Effector CD4-positive, alpha-beta T cell (primary cell): ENCODE measurements around the gene ANKDD1A.

Source experiments
- DNase-seq: peaks from one replicate; pipeline ENCODE4 v3.0.0-alpha.2; 2020

ANKDD1A gene

DNA sequence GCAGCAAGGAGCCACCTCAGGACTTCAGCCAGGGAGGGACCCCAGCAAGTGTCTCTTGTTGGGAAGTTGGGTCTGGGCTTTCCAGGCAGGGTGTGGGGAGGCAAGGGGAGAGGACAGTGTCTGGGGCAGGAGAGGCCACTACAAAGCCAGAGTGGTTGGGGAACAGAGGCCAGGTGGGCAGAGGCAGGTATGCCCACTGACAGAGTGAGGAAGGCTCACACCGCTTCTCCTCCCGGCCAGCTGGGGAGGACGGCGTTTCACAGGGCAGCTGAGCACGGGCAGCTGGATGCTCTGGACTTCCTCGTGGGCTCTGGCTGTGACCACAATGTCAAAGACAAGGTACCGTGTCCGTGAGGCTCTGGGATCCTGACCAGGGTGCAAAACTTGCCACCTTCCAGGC is 15.0 kb downstream of the ANKDD1A start:
- DNase-seq, result no peak

DNA sequence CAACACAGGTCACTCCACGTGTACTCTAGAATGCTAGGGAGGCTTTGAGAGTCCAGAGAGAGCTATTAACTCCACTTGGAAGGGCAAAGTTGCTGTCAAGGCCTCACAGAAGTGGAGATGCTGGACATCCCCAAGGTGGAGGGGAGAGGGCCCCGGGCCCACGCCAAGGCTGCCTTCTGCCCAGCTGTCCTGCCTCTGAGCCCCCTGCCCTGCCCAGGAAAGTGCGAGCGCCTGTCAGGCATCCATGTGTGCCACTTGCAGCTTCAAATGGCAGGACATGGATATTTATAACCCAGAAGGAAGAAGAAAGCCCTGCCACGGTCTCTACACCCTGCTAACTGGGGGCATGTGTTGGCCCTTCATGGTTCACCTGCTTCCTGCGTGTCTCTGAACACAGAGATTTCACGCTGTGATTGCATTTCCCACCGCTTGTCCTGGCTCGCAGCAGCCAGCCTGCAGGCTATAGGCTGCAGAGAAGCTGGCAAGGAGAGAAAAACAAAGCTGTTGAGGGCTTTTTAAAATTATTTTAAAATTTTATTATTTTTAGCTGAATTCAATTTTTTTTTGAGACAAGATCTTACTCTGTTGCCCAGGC is 17.0 kb downstream of the ANKDD1A start:
- DNase-seq, result no peak

DNA sequence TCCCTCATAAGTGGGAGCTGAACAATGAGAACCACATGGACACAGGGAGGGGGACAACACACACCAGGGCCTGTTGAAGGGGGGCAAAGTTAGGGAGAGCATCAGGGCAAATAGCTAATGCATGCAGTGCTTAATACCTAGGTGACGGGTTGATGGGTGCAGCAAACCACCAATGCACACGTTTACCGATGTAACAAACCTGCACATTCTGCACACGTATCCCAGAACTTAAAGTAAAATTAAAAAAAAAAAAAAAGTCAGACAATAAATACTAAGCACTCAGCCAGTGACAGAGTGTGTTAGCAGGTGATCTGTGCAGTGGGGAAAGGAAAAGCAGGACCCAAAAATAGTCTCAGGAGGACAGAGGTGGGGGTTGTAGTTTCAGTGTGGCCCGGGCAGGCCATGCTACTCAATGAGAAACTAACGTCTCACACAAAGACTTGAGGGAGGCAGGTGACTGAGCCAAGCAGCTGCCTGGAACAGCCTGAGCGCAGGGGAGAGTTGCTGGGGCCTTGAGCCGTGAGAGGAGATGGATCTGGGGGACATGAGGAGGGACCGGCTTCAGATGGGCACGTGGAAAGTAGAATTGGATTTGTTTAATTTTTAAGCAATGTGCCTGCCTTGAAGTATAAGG is 18.4 kb downstream of the ANKDD1A start:
- no peak for DNase-seq

DNA sequence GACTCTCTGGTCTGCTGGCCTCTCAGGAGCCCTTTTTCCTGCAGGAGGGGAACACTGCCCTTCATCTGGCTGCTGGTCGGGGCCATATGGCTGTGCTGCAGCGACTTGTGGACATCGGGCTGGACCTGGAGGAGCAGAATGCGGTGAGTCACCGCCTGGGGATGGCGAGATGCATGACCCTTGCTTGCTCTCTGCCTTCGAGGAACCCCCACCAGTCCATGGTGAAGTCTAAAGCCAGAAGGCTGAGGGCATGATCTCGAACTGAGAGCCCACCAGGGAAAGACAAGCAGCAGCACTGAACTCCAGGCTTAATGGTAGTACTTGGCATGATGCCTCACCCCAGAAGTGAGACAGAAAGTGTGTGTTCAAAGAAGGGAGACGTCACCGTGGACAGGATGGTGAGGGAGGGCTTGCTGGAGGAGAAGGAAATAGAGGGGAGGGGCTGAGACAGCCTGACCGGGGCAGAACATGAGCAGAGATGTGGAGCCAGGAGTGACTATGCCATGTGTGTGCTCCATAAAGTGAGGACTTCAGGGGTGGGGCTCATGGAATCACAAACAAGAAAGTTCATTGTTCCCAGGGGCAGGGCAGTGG is 19.2 kb downstream of the ANKDD1A start:
- no peak for DNase-seq

DNA sequence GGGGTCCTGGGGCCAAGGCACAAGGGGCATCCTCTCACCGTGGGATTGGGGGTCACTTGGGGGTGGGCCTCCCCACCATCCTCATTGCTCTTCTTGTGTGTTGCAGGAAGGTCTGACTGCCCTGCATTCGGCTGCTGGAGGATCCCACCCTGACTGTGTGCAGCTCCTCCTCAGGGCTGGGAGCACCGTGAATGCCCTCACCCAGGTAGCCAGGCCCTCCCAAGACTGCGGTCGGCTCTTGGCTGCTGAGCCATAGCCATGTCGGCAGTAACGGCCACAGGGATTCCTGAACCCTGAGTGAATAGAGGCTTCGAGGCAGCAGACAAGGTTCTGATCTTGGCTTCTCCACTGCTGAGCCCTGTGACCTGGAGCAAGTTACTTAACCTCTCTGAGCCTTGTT is 19.7 kb downstream of the ANKDD1A start:
- no peak for DNase-seq

DNA sequence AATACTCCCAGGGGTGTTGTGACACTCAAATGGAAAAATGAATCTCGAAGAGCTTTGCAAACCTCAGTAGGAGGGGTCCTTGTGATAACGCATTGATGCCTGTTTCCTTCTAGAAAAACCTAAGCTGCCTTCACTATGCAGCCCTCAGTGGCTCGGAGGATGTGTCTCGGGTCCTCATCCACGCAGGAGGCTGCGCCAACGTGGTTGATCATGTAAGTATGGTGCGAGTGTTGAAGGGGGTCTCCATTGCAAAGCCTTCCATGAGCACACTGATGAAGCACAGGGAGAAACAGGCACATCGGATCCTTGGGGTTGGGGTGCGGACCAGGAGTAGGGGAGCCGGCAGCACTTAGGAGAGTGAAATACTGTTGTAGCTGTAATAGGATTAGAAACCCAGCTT is 22.3 kb downstream of the ANKDD1A start:
- DNase-seq, result no peak

DNA sequence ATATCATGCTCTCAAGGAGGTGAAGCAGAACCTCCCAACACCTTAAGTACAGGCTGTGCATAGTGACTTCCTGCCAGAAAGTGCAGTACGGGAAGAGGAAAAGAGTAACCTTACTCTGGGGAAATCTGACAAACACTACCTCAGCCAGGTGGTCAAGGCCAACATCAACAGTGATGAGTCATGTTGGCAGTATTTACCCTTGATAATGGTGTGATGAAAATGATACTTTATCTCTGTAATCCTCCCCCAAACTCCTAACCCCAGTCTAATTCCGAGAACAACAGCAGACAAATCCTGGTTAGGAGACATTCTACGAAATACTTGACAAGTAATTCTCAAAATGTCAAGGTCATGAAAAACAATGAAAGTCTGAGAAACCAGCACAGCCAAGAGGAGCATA is 26.5 kb downstream of the ANKDD1A start:
- DNase-seq, result no peak

DNA sequence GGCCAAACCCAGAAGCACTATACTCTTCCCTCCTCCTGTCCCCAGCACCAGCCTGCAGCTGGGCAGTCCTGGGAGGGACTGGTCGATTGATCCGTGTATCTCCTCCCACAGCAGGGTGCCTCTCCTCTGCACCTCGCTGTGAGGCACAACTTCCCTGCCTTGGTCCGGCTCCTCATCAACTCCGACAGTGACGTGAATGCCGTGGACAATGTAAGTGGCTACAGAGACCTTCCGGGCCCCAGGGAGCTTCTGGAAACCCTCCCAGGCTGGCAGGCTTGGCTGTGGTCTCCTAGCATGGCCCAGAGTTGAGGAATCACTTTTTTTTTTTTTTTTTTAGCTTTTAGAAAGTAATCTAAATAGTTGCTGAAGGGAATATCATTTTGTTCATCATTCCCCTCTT is 30.7 kb downstream of the ANKDD1A start:
- no peak for DNase-seq

DNA sequence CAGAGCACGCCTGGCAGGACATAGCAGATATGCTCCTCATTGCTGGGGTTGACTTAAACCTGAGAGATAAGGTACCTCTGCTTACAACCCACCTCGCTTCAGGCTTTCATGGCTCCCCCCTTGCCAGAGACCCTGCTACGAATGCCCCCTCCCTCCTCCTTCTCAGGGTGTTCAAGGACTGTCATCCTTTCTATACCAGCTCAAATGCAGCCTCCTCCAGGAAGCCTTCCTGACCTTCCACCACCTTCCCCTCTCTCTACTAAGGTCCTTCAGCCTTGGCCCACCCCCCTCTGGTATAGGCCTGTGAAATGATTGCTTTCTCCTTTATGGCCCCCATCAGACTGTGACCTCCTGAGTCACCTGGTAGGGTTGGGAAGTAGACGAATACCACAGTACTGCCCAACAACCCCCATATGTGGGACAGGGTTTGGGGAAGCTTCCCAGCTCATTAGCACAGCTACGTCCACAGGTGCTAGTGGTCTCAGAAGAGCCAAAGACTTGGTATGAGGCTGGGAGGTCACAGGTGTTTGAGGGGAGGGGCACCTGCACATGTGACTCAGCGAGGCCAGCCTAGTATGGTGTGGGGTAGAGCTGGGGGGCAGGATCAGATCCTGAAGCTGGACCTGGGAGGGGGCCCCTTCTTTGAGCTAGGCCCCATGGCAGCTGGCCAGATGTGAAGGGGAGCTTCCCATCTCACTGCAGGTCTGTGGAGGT is 32.0 kb downstream of the ANKDD1A start:
- DNase-seq, result no peak

DNA sequence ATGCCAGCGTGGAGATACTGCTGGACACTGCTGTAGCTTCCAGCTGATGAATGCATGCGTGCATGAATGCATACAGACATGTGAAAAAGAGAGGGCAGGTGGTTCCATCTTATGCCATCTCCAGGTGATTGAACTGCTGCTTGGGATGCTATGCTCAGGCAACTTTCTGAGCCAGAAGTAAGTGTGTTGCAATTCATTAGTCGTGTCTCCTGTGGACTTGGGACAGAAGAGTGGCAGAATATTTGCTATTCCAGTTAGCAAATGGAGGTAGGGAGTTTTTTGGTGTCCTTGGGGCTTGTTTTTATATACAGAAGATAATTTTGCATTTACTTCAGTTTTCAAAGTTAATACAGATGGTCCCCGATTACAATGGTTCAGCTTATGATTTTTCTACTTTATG is 33.3 kb downstream of the ANKDD1A start:
- DNase-seq, result no peak

DNA sequence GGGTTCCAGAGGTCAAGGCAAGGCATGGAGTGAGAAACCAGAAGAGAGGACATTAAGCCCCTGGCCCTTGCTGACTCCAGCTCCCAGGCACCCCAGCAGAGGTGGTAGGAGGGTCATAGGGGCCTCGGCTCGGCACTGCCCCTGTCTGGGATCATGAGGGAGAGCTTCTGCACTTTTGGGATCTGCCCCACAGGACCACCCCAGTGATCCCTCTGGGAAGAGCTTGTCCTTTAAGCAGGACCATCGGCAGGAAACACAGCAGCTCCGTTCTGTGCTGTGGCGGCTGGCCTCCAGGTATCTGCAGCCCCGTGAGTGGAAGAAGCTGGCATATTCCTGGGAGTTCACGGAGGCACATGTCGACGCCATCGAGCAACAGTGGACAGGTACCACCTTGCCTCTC is 35.5 kb downstream of the ANKDD1A start:
- no peak for DNase-seq

DNA sequence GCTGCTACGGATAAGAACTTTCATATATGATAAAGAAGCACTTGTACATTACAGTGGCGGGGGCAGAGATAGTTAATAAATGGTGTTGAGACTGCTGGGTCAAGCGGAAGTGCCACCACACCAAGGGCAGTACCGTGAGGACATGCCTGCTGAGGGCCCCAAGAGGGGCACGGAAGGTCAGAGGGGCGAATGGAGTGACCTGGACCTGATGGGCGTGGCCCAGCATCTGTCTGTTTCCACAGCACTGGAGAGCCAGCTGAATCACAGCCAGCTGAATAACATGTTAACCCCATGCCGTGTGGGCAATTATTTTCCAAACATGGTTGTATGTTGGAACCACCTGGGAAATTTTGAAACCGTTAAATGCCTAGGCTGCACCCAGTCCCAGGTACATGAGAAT is 37.2 kb downstream of the ANKDD1A start:
- no peak for DNase-seq

DNA sequence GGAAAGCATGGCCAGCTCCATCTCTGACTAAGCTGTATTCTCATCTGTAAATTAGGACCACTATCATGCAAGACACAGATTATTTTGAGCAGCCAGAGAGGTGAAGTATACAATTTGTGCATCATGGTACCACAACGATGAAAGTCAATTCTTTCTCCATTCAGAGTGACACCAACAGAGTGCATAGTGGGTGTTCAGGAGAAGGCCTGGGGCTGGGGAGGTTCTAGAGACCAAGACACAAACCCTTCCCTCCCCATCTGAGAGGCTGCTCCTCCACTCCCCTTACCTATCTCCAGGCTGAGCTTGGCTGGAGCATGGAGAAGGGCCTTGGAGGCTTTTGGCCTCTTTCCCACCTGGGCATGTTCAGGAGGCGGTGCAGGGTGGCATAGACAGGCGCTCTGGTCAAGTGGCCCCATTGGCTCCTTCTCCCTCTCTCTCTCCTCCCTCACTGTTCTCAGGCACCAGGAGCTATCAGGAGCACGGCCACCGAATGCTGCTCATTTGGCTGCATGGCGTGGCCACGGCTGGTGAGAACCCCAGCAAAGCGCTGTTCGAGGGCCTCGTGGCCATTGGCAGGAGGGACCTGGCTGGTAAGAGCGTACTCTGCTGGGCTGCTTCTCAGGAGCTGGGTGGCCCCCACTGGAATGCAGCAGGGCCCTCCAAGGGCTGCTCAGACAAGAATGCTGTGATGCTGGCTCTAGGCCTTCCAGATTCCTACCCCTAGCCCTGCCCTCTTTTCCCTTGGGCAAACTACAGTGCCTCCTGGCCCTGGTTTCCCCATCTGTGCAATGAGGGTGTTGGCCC is 37.9 kb downstream of the ANKDD1A start:
- no peak for DNase-seq

DNA sequence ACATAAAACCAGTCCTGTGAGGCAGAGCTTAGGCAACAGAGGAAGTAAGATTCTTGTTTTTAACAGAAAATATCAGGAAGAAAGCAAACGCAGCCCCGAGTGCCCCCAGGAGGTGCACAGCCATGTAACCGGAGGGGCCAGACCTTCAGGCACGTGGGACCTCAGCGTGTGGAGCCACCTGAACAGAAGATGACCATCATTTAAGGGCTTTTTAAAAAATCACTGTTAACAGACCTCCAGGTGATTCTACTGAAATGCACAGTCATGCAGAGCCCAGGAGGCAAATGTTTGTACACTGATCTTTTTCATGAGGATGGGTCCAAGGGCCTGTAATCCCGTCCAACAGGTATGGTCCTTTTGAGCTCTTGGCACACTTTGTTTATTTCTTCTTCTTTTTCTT is 39.2 kb downstream of the ANKDD1A start:
- DNase-seq, result no peak

DNA sequence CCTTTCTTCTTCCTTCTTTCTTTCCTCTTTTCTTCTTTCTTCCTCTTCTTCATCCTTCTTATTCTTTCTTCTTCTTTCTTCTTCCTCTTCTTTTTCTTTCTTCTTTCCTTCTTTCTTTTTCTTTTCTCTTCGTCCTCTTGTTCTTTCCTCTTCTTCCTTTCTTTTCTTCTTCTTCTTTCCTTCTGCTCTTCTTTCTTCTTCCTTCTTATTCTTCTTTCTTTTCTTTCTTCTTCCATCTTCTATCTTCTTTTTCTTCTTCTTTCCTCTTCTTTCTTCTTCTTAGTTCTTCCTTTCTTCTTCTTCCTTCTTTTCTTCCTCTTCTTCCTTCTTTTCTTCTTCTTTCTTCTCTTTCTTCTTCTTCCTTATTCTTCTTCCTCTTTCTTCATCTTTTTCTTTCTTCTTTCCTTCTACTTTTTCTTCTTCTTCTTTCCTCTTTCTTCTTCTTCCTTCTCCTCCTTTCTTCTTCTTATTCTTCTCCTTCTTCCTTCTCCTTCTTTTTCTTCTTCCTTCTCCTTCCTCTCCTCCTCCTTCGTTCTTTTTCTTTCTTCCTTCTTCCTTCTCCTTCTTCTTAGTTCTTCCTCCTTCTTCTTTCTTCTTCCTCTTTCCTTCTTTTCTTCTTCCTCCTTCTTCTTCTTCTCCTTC is 40.2 kb downstream of the ANKDD1A start:
- DNase-seq, result no peak

DNA sequence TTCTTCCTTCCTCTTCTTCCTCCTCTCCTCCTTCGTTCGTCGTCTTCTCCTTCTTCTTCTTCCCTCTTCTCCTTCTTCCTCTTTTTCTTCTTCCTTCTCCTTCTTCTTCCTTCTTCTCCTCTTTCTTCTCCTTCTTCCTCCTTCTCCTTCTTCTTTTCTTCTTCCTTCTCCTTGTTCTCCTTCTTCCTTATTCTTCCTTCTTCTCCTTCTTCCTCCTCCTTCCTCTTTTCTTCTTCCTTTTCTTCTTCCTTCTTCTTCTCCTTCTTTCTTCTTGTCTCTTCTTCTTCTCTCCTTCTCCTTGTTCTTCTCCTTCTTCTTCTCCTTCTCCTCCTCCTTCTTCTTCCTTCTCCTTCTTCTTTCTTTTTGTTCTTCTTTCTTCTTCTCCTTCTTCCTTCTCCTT is 42.7 kb downstream of the ANKDD1A start:
- no peak for DNase-seq

DNA sequence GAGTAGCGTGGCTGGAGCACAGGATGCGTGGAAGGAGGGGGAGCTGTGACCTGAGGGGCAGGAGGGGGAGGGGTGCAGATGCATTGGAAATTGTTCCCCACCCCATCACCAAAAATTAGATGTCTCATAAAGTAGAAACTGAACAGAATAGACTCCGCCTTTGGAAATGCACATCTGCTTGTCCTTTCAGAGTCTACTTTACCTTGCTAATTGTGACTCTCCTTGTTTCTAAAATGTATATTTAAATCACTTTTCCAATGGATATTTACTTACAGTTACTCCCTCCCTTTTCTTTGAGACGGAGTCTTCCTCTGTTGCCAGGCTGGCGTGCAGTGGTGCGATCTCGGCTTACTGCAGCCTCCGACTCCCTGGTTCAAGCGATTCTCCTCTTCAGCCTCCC is 47.4 kb downstream of the ANKDD1A start:
- no peak for DNase-seq

DNA sequence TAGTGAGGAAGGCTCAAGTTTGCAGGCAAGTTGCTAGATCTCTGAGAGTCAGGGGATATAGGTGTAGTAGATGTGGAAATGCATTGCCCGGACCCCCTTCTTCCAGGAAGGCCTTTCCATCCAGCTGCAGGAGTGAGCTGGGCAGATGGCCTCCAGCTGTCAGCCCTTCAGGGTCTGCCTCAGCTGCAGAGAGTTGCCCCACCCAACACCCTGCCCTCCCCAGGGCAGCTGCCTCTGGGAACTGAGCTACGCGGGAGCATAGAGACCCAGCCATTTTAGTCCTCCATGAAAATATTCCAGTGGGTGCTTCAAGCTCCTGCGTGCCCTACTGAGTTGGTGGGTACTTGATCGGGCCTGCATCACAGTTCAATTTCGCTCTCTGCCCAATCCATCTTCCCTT is 48.5 kb downstream of the ANKDD1A start:
- DNase-seq, result no peak

DNA sequence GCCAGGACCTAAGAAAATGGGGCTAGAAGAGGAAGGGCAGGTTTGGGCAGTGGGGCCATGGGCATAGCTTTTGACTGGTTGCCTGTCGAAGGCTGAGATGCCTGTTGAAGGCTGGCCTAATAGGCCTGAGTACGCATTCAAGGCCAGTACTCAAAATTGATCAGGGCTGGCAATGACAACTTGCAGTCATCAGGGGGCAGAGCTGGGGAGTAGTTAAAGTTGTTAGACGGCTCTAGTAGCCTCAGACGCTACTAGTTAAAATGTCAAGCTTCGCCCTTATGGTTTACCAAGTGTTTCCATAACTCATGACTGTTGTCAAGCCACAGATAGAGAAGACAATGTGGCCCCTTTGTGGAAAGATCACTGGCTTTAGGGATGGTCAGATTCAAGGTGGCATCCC is 49.3 kb downstream of the ANKDD1A start:
- DNase-seq, result no peak

DNA sequence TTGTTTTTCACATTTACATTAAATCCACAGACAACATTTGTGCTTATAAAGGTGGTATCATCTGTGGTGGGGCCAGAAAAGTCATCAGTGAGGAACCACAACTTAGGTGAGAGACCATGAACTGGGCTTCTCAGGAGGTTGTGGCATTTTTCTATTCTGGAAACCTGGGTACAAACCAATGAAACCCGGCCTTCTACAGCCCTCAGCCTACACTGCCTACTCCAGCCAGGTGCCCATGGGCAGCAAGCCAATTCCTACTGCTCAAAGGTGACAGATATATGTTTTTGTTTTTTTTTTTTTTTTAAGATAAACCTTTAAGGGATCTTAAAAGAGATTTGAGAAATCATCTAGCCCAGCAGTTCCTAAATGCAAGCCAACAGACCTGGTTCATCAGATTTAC is 57.7 kb downstream of the ANKDD1A start:
- no peak for DNase-seq

DNA sequence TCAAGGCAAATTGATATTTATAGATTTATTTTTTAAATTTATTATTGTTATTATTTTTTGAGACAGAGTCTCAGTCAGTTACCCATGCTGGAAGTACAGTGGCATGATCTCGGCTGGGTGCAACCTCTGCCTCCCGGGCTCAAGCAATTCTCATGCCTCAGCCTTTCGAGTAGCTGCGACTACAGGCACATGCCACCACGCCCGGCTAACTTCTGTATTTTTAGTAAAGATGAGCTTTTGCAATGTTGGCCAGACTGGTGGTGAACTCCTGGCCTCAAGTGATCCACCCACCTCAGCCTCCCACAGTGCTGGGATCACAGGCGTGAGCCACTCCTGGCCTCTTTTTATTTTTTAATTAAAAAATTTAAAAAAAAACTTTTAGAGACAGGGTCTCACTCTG is 59.0 kb downstream of the ANKDD1A start:
- no peak for DNase-seq

DNA sequence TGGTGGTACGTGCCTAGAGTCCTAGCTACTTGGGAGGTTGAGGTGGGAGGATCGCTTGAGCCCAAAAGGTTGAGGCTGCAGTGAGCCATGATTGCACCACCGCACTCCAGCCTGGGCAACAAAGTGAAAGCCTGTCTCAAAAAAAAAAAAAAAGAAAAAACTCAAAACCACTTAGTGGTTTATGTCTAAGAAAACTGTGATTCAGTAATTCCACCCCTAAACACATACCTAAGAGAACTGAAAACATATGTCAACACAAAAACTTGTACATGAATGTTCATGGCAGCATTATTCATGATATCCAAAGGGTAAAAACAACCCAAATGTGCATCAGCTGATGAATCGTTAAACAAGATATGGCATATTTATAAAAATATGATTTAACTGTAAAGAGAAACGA is 63.7 kb downstream of the ANKDD1A start:
- no peak for DNase-seq

DNA sequence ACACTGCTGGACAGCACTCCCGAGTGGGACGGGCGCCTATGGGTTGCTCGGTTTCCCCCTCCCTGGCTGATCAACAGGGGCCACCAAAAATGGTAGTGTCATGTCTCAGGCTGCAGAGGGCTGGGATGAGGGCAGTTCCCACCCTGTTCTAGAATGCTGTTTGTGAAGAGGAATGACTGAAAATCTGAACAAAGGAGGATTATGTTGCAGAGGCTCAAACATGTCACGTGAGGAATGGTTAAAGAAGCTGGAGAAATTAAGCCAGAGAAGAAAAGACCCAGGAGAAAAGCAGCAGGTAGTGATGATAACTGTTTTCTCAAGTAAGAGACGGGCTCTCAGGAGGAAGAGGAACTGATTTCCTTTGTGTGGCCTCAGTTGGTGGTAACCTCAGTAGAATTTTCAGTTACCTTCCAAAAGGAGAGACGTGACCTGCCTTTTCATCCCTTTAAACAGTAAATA is 67.6 kb downstream of the ANKDD1A start:
- no peak for DNase-seq
